Uterus (tissue), 2 donors: ENCODE data around the gene GABRB3.

Source experiments
- POLR2A ChIP-seq, 2 donors: fragments of 450-650 bp; IDR thresholded peaks; one replicate each; pipeline ENCODE4 v1.6.1; 2016; ENCODE audit warnings: antibody characterized with exemption in 2 of 2, mild to moderate bottlenecking in 1 of 2, moderate library complexity in 1 of 2
- TF ChIP-seq, protein P1 (sequence below), 4 experiments: fragments of 200-600 bp in 2 of 4; fragments of 450-650 bp in 2 of 4; sonication (generic) in 2 of 4; IDR thresholded peaks; one replicate each; pipeline ENCODE4 v1.5.1; 2016 to 2019; ENCODE audit warnings: antibody characterized with exemption in 4 of 4, mild to moderate bottlenecking in 2 of 4, moderate library complexity in 1 of 4

DNA sequence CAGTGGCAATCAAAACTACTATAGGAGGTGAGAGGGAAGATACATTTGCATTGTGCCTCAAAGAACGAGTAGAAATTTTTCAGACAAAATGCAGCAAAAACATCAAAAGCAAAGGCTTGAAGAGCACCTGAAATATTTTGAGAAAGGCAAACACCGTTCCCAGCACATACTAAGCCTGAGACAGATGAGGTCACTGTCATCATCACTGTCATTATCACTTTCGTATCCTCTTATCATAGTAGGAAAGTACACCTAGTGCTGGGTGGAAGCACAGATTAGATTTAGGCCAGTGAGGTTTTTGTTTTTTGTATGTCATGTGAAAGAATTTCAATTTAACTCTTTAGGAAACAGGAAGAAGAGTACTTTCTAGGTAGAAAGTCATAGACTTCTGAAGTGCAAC lies 222.0 kb downstream of the GABRB3 start:
- TF ChIP-seq, protein P1, sequence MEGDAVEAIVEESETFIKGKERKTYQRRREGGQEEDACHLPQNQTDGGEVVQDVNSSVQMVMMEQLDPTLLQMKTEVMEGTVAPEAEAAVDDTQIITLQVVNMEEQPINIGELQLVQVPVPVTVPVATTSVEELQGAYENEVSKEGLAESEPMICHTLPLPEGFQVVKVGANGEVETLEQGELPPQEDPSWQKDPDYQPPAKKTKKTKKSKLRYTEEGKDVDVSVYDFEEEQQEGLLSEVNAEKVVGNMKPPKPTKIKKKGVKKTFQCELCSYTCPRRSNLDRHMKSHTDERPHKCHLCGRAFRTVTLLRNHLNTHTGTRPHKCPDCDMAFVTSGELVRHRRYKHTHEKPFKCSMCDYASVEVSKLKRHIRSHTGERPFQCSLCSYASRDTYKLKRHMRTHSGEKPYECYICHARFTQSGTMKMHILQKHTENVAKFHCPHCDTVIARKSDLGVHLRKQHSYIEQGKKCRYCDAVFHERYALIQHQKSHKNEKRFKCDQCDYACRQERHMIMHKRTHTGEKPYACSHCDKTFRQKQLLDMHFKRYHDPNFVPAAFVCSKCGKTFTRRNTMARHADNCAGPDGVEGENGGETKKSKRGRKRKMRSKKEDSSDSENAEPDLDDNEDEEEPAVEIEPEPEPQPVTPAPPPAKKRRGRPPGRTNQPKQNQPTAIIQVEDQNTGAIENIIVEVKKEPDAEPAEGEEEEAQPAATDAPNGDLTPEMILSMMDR (IDR thresholded peaks at IDR 0.05), result no peak
- TF ChIP-seq POLR2A (IDR thresholded peaks at IDR 0.05), result no peak
